Left ventricle myocardium superior (tissue), 1 donor: ENCODE measurements around the gene NOB1. TPM values are rescaled to one million over a fixed set of nuclear protein-coding genes. Genes with fewer than 3 reads are reported as not detected.

Experiments used
- ATAC-seq: fragments of 200-7000 bp; cut with Tn5 transposase; one replicate; pipeline ENCODE4 v1.9.1; 2020; ENCODE audit warnings: mild to moderate bottlenecking, moderate library complexity
- DNase-seq: peaks from one replicate; pipeline ENCODE4 v3.0.0-alpha.2; 2020
- intact Hi-C: fragments of 100-400 bp; cut with micrococcal nuclease; formaldehyde crosslinking; loops from one replicate; pipeline ENCODE4 v1.11.0; 2022
- total RNA-seq: library from RNA; stranded (reverse); fragmentation: NEBNext Ultra II Directional; extraction: Animal tissue kit (Norgen Biotek cat#: 25700); gene quantifications from one replicate; pipeline ENCODE4 v1.2.1, GENCODE V29; 2021
- donor health status: DM: no; HTN: yes; CAD: no; lungs with severe emphysema.

NOB1 gene
- total RNA-seq, 1 donor from 2014 or later: 16.8 TPM

DNA sequence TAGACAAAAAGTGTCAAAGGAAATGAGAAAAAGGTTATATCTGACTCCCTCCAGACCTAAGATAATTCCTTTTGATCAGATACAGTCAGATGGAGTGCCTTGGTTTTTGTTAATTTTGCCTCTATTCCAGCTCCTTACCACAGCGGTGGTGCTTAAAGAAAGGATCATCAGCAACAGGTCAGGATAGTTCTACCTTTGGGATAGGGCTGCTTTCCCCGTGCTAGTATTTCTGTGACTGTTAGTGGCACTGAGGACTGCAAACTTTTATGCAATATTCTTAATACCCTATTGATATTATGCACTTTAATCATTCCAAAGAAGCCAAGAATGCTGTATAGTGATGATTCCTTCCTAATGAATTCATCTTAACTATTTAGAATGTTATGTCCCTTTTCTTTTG lies 52.9 kb downstream of the NOB1 start:
- DNase-seq: no peak
- no peak for ATAC-seq
- intact Hi-C loops: loop anchor here (10.0 kb wide), 1 partner anchor 53 kb away; the partner anchor contains the start of gene NOB1

GRCh38 chr16:69701452-69701851 lies 53.3 kb downstream of the NOB1 start:
- intact Hi-C loops: loop anchor here (10.0 kb wide), 1 partner anchor 53 kb away; the partner anchor contains the start of gene NOB1
- DNase-seq: no peak
- no peak for ATAC-seq

DNA sequence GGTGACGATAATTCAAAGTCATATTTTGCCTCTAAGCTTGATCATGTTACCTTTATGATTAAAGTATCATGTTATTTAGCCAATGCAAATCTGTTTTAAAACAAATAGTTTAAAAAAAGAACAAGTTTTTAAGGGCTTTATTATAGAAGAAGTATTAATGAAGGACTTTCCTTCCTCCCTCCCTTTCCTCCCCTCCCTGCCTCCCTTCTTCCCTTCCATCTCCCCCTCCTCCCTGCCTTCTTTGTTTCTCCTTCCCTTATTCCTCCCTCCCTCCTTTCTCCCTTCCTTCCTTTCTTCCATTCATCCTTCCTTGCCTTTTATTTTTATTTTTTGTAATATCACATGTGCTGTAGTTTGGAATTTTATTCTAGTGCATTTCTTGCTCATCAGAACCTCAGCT lies 54.8 kb downstream of the NOB1 start:
- intact Hi-C loops: loop anchor here (10.0 kb wide), 1 partner anchor 55 kb away; the partner anchor contains the start of gene NOB1
- ATAC-seq: no peak
- no peak for DNase-seq

- intact Hi-C loops: no loop called here
- no peak for DNase-seq
- no peak for ATAC-seq
These were observed 56.3 kb downstream of the NOB1 start for GRCh38 chr16:69698404-69698803.

DNA sequence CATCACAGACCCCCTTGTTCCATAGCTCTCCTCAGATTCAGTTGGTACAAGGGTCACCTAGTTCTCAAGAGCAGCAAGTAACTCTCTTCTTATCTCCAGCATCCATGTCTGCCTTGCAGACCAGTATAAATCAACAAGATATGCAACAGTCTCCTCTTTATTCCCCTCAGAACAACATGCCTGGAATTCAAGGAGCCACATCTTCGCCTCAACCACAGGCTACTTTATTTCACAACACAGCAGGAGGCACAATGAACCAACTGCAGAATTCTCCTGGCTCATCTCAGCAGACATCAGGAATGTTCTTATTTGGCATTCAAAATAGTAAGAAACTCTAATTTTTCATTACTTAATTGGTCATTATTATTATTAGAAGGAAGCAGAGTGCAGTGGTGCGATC lies 60.8 kb downstream of the NOB1 start:
- DNase-seq: no peak
- intact Hi-C loops: no loop called here
- ATAC-seq: no peak

DNA sequence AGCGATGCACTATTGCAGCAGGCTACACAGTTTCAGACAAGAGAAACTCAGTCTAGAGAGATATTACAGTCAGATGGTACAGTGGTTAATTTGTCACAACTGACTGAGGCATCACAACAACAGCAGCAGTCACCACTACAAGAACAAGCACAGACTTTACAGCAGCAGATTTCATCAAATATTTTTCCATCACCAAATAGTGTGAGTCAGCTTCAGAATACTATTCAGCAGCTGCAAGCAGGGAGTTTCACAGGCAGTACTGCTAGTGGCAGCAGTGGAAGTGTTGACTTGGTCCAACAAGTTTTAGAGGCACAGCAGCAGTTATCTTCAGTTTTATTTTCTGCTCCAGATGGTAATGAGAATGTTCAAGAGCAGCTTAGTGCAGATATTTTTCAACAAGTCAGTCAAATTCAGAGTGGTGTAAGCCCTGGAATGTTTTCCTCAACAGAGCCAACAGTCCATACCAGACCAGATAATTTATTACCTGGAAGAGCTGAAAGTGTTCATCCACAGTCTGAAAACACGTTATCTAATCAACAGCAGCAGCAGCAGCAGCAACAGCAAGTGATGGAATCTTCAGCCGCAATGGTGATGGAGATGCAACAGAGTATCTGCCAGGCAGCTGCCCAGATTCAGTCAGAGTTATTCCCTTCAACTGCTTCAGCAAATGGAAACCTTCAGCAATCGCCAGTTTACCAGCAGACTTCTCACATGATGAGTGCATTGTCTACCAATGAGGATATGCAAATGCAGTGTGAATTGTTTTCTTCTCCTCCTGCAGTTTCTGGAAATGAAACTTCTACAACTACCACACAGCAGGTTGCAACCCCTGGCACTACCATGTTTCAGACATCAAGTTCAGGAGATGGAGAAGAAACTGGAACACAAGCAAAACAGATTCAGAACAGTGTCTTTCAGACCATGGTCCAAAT lies 62.5 kb downstream of the NOB1 start:
- intact Hi-C loops: no loop called here
- DNase-seq (no peak), ATAC-seq (no peak)

Other genes starting within 250 kb of the NOB1 start
- gene NFAT5, start 189.0 kb downstream of the NOB1 start, total RNA-seq: 14.3 TPM
- gene NQO1, start 28.4 kb downstream of the NOB1 start, total RNA-seq: 36.2 TPM
- 17.2 TPM for gene WWP2, start 7.4 kb upstream of the NOB1 start, total RNA-seq
- 0.27 TPM for gene CLEC18A, start 196.4 kb upstream of the NOB1 start, total RNA-seq